Measurements from ENCODE around the gene SERPINA5.
A peak's percentile ranks its signal among the peaks of the same experiment; 100 is the strongest.

DNA sequence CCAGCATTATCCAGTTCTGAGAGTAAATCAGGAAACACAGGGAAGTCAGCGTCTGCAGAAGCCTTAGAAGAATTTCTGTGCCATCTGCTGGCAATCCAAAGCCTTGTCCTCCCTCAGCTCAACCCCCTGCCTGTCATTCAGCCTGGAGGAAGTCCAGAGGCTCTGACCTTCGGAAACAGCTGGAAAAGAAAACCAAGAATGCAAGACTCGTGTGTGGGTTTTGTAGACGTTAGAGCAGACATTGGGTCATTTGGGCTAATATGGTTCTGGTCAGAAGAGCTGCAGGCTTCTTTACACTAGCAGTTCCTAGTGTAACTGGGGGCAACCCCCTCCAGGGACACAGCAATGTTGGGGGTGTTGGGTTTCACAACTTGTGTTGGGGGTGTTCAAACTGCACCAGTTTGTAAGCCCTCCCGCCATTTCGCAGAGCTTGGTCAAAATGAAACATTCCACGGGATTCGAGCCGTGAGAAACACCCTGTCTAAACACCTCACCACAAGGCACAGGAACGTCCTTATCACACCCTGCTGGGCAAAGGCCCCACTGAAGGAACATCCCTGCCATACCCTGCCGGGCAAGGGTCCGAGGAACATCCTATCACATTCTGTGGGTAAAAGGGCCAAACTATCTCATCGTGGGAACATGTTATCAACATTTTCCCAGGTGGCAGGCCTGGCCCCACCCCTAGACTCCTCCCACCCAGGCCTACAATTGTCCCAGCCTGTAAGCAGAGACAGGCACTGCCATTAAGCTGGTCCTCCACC lies 41.0 kb upstream of the SERPINA5 start:
- TF ChIP-seq, protein P1, sequence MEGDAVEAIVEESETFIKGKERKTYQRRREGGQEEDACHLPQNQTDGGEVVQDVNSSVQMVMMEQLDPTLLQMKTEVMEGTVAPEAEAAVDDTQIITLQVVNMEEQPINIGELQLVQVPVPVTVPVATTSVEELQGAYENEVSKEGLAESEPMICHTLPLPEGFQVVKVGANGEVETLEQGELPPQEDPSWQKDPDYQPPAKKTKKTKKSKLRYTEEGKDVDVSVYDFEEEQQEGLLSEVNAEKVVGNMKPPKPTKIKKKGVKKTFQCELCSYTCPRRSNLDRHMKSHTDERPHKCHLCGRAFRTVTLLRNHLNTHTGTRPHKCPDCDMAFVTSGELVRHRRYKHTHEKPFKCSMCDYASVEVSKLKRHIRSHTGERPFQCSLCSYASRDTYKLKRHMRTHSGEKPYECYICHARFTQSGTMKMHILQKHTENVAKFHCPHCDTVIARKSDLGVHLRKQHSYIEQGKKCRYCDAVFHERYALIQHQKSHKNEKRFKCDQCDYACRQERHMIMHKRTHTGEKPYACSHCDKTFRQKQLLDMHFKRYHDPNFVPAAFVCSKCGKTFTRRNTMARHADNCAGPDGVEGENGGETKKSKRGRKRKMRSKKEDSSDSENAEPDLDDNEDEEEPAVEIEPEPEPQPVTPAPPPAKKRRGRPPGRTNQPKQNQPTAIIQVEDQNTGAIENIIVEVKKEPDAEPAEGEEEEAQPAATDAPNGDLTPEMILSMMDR (IDR thresholded peaks at IDR 0.05), result peak in 1 of 4 donors; percentile 14
- TF ChIP-seq POLR2A (IDR thresholded peaks at IDR 0.05), result no peak

Measured in right lobe of liver (tissue), 4 donors.